ENCODE results near the gene GALNT18. TPM values are rescaled to one million over a fixed set of nuclear protein-coding genes. Genes with fewer than 3 reads are reported as not detected.

The GALNT18 gene
- total RNA-seq, 1 experiment from 2014 or later = 13.5 TPM

DNA sequence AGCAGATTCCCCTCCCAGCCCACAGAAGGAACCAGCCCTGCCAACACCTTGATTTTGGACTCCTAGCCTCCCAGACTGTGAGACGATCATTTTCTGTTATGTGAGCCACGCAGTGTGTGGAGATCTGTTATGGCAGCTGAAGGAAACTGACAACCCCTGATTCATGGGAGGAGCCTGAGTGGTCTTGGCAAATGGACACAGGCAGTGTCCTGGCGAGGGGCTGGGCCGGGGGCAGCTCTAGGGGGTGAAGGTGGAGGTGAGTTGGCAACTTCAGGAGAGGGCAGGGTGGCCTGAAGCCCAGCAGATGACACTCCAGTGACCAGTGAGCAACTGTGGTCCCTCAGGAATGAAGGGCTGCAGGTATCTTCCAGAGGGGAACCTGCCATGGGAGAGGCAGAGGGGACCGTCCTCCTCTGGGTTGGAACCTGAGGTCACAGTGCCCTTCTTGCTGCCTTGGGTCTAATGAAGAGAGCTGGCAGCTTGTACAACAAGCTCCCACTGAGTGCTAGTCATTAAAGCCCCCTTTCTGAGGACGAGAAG is 351.5 kb downstream of the GALNT18 start:
- no peak for DNase-seq (ENCODE audit: low read depth)
- in situ Hi-C loops (cut with HindIII; ENCODE audit: low pct_unique_long_range_greater_than_20kb, low sequenced_read_pairs) = no loop called here

DNA sequence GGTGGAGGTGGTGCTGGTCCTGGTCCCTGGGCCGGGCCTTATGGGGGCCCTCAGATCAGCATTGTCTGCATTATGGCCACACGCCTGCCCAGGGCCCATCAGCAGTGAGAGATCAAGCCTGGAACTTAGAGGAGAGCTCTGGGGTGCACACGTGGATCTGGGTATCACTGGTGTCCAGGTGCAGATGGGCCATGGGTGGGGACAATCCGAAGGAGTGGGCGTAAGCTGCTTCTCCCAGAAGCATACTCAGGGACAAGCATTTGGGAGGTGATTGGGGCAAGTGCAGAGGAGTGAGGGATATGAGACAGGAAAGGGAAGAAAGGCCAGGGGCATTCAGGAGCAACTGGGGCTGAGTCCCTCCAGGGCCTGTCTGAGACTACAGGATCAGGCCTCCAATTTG is 353.1 kb downstream of the GALNT18 start:
- DNase-seq (ENCODE audit: low read depth) = no peak
- in situ Hi-C loops (cut with HindIII; ENCODE audit: low pct_unique_long_range_greater_than_20kb, low sequenced_read_pairs) = no loop called here

DNA sequence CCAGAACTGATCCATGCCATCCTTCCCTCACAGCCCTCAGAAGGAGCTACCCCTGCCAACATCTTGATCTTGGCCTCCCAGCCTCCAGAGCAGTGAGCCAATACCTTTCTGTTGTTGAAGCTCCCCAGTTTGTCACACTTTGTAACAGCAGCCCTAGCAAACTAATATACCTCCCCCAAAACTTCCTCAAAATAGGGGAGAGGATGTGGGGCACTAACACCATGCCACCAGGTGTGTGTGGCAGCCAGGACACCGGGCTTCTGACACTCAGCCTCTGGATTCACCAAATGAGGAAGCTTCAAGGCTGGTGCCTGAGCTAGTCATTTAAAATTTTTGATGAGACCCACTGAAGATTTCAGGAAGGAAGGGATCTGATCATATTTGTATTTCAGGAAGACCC is 353.7 kb downstream of the GALNT18 start:
- in situ Hi-C loops (cut with HindIII; ENCODE audit: low pct_unique_long_range_greater_than_20kb, low sequenced_read_pairs) = no loop called here
- DNase-seq (ENCODE audit: low read depth) = no peak

DNA sequence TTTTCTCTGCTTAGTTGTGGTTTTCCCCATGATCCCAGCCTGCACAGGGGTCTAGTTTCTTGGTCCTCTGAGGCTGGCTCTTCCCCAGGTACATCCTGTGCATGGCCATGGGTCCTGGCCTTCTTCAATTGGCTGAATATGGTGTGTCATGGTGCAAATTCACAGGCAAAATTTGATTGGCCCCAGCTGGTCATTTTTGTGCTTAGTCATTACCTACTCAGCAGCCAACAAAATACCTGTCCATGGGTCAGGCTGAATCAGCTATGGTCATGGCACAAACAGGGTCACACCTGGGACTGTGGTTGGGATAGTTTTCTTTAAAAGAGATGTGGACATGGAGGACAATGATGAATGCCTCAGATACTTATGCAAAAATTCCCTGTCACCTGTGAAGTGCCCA is 354.5 kb downstream of the GALNT18 start:
- in situ Hi-C loops (cut with HindIII; ENCODE audit: low pct_unique_long_range_greater_than_20kb, low sequenced_read_pairs) = no loop called here
- DNase-seq (ENCODE audit: low read depth) = no peak

DNA sequence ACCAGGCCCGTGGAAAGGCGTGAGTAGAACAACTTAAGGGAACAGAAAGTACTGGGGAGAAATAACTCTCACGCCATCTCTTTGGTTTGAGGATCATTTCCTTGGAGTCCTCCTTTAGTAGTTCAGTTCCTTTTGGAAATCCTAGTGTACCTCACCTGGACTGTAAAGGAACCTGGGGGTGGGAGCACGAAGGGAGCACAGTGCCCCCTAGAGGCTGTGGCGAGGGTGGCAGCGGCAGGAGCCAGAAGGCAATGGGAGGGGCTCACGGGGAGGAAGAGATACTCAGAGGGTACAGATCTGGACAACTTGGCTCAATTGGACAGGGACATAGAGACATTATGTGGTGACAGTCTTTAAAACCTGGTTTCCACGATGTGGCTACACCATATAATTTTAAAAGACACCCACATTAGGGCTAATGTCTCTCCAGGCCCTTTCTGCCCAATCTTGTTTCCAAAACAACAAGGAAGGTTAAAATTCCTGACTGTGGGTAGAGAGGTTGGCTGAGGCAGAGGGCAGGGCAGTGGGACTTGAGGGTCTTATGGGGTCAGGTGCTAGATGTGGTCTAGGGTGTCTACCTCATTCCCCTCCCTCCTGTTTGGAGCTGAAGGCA is 355.7 kb downstream of the GALNT18 start:
- no peak for DNase-seq (ENCODE audit: low read depth)
- in situ Hi-C loops (cut with HindIII; ENCODE audit: low pct_unique_long_range_greater_than_20kb, low sequenced_read_pairs) = no loop called here

DNA sequence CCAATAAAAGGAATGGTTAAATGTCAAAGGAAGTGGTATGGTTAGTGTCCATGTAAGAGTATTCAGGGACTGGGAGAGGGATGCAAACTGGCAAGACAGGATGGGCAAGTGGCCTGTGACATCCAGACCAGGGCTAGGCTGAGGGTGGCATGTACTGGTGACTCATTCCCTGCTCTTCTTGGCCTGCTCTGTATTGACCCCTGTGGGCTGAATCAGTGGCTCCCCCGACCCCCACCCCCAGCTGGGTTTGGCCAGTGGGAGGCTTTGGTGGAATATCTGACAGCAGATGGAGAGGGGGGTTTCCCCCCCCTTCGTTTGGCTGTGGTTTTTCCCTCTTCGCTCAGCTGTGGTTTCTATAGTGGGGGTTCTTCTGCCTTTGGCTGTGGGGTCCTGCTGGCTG is 356.5 kb downstream of the GALNT18 start:
- in situ Hi-C loops (cut with HindIII; ENCODE audit: low pct_unique_long_range_greater_than_20kb, low sequenced_read_pairs) = no loop called here
- DNase-seq (ENCODE audit: low read depth) = no peak

DNA sequence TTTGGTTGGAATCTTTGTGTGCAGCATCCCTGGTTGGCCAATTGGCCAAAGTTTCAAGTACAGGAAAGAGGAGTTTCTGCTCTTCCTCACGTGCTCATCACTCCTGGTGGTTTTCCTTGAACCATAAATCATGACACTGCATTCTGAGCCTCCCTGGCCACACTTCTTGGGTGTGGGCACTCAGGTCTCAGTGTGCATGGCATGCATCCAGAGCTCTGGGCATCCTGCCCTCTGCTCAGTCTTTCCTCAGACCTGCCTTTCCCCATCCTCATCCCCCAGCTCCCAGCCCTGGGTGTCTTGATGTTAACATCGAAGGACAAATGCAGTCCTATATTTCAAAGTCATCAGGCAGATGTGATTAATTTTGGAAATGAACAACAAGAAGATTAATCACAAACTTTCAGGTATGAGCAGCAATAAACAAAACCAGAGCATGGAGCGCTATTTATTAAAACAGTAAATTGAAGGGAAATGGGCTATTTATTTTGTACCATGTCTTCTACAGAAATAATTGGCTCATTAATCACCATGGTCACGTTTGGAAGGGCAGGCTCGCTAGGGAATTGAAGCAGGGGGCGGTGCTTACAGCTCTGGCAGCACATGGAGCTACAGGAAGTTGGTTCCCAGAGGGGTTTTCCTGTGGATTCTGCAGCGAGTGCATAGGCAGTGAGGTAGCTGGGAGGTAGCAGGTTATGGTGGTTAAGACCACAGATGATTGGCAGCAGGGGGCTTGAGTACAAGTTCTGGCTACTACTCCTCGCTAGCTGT is 358.4 kb downstream of the GALNT18 start:
- no peak for DNase-seq (ENCODE audit: low read depth)
- in situ Hi-C loops (cut with HindIII; ENCODE audit: low pct_unique_long_range_greater_than_20kb, low sequenced_read_pairs) = no loop called here

DNA sequence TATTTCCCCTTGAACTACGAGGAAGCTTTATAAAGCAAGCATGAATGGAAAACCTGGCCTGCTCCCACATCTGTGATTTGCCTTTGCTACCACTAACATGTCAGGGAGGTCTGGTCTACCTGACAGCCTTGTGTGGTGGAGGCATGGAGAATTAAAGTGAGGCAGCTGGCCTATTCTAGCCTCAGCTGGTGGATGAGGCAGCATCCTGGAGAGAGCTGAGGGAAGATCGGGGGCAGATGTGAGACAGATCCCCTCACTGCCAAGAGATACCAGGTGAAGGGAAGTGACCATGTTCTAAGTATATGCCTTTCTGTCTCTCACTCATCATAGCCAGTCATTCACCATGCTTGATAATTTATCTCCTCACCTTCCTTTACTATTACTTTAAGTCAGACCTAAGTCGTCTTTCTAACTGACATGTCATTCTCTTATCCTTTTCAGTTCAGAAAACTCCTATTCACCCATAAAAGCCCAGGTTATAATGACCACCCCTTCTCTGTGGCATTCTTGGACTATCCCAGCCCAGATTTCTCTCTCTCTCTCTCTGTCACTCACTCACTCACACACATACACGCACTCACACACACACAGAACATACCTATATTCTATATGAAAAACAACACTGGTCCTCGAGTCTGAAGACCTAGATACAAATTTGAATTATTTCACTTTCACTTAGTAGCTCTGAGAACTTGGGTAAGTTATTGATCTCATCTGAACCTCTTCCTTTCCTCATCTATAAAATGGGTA is 359.5 kb downstream of the GALNT18 start:
- DNase-seq (ENCODE audit: low read depth) = no peak
- in situ Hi-C loops (cut with HindIII; ENCODE audit: low pct_unique_long_range_greater_than_20kb, low sequenced_read_pairs) = no loop called here

DNA sequence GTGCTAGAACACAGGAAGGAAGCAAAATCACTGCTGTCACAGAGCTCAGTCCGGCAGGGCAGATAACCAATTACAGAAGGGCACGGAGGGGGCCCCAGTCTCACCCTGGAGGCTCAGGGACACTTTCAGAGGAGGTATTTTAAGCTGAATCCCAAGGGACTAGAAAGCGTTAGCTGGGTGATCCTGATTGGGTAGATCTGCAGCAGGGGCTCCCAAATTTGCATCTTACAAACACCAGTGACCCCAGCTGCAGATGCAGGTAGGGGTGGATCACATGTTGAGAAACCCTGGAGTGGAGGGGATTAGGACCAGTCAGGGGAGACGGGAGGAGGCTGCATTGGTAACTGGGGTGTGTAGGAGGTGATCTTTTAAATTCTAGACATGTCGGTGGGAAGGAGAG is 360.2 kb downstream of the GALNT18 start:
- in situ Hi-C loops (cut with HindIII; ENCODE audit: low pct_unique_long_range_greater_than_20kb, low sequenced_read_pairs) = no loop called here
- no peak for DNase-seq (ENCODE audit: low read depth)

DNA sequence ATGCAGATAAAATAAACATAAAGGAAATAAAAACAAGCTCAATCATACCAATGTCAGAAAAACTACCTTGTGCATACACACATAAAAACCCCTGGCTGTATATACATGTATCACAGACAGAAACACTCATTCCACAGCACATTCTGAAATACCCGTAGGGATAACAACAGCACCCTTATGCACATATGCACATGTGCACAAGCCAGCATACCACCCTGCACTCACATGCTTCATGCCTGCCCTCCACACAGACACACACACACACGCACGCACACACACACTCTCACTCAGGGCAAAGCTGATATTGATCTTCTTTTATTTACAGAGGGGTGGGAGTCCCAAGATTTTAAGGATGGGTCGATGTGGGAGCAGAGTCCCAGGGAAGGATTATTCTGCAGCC is 360.9 kb downstream of the GALNT18 start:
- no peak for DNase-seq (ENCODE audit: low read depth)
- in situ Hi-C loops (cut with HindIII; ENCODE audit: low pct_unique_long_range_greater_than_20kb, low sequenced_read_pairs) = no loop called here

DNA sequence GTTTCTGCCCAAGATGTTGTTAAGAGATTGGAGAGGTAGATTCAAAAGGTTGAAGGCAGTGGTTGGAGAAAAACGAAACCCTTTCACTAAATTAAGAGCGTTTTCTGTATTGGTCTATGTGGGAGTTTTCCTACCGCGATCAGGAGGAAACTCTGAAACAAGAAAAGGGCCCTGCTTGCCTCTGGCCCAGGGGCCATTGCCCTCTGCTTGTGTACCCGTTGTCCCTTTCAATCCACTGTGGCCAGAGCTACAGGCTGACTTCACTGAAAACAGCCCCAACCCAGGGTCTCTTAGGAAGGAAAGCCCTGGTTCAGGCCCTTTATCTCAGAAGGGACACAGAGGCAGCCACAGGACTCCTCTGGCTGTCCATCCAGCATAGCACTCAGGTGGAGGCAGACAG is 367.8 kb downstream of the GALNT18 start:
- in situ Hi-C loops (cut with HindIII; ENCODE audit: low pct_unique_long_range_greater_than_20kb, low sequenced_read_pairs) = no loop called here
- no peak for DNase-seq (ENCODE audit: low read depth)

DNA sequence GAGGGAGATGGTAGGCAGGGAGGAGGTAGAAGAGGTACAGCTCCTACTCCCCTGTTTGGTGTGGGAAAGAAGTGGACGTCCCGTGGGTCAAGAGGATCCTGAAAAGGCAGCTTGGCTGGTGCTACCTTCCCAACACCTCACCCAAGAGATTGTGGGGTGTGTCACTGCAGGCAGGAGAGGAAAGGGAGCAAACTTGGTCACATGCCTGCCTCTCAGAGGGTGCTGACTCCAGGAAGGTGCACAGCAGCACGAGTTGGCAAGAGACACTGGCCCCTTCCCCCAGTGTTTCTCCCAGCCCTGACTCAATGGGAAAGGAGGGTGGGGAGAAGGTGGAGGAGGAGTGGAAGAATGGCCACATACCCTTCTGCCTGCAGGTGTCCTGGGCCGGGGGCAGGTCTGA is 368.3 kb downstream of the GALNT18 start:
- no peak for DNase-seq (ENCODE audit: low read depth)
- in situ Hi-C loops (cut with HindIII; ENCODE audit: low pct_unique_long_range_greater_than_20kb, low sequenced_read_pairs) = no loop called here

DNA sequence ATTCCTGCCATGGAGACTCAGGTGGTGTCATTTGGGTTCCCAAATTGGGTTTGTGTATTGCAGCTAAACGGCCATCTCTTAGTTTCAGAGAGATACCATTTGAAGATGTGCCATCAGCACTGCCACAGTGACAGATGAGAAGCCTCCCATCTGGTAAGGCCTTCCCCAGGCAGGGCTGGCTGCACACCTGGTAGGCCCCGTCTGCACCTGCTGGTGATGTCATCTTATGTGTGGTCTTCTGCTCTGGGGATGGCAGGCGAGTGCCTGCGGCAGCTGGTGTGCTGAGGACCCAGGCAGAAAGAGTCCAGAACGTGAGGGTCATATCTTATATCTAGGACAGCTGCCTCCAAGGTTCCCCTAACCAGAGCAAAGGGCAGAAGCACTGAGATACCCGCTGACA is 369.4 kb downstream of the GALNT18 start:
- no peak for DNase-seq (ENCODE audit: low read depth)
- in situ Hi-C loops (cut with HindIII; ENCODE audit: low pct_unique_long_range_greater_than_20kb, low sequenced_read_pairs) = no loop called here

DNA sequence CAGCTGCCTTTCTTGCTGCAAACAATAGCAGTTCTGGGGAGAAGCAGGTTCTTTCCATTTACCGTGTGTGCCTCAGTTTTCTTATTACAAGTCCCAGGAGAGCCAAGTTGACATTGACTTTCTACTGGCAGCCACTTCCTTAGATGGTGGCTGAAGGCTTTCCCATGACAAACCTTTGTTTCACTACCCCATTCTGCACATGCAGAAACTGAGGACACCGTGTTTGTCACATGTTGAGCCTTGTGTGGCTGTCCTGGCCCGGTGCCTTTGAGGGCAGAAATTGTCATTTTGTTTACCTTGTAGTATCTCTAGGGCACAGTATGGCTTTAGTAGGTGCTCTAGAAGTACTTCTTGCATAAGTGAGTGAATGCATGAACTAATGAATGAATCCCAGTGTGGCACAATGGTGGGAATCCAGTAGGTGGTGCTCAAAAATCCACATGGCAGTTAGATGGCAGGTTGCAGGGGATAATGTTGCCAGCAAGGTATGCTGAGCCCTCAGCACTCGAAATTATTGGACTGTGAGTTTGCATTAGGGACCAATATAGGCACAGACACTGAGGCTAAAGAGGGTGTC is 370.3 kb downstream of the GALNT18 start:
- in situ Hi-C loops (cut with HindIII; ENCODE audit: low pct_unique_long_range_greater_than_20kb, low sequenced_read_pairs) = no loop called here
- no peak for DNase-seq (ENCODE audit: low read depth)

DNA sequence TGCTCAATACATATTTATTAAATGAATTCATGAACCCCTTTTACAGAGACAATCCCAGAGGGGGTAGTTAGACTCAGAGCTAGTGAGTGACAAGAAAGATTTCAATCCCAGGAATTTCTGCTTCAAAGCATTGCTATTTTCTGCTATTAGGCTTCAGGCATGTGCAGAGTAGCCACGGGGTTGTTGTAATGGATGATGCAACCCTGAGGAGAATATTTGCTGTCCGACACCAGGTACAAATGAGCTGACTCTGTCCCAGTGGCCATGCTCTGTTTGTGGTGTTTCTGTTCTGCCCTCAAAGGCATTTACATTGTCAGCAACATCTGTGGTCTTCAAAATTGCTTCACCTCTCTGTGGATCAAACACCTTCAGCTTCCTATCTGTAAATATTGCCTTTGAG is 371.3 kb downstream of the GALNT18 start:
- no peak for DNase-seq (ENCODE audit: low read depth)
- in situ Hi-C loops (cut with HindIII; ENCODE audit: low pct_unique_long_range_greater_than_20kb, low sequenced_read_pairs) = no loop called here

DNA sequence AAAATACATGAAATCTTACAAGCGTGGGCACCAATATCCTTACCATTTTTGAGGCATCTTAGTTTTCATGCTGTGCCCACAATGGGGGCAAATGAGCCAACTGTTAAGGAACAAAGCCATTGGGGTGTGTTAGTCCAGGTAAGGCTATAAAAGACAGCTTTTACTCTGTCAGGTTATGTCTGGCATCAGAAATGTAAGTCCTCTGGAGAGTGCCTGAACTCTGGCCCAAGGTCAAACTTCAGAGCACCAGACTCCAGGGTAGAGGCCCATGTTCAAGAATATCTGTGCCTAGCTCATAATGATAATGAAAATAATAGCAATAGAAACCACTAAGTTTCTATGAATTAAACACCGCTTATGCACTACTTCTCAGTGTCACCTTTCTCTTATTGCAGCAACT is 374.2 kb downstream of the GALNT18 start:
- in situ Hi-C loops (cut with HindIII; ENCODE audit: low pct_unique_long_range_greater_than_20kb, low sequenced_read_pairs) = no loop called here
- DNase-seq (ENCODE audit: low read depth) = no peak

DNA sequence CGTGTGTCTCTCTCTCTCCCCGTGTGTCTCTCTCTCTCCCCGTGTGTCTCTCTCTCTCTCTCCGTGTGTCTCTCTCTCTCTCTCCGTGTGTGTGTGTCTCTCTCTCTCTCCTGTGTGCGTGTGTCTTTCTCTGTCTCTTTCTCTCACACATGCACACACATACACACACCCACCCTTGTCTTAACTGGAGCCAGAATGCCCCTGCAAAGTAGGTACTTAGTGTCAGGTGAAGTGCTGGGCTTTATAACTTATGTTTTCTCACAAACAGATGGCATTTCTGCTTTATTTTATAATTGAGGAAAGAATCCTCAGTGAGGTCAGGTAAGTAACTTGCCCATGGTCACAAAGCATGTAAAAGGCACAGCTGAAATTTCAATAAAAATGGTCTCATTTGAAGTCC is 374.7 kb downstream of the GALNT18 start:
- no peak for DNase-seq (ENCODE audit: low read depth)
- in situ Hi-C loops (cut with HindIII; ENCODE audit: low pct_unique_long_range_greater_than_20kb, low sequenced_read_pairs) = no loop called here

DNA sequence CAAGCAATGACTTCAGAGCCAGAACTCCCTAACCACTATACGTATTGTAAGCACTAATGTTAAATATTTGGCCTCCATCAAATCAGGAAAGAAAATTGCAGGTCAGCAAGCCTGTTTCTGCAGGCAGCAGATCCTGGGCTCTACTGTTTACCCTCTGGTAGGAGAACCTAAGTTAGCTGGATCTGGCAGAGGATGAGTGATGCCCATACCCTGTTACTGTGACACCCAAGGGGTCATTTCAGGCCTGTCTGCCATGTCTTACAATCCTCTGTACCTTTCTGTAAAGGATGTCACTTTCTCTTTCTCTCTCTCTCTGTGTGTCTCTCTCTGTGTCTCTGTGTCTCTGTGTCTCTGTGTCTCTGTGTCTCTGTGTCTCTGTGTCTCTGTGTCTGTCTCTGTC is 375.6 kb downstream of the GALNT18 start:
- no peak for DNase-seq (ENCODE audit: low read depth)
- in situ Hi-C loops (cut with HindIII; ENCODE audit: low pct_unique_long_range_greater_than_20kb, low sequenced_read_pairs) = no loop called here

DNA sequence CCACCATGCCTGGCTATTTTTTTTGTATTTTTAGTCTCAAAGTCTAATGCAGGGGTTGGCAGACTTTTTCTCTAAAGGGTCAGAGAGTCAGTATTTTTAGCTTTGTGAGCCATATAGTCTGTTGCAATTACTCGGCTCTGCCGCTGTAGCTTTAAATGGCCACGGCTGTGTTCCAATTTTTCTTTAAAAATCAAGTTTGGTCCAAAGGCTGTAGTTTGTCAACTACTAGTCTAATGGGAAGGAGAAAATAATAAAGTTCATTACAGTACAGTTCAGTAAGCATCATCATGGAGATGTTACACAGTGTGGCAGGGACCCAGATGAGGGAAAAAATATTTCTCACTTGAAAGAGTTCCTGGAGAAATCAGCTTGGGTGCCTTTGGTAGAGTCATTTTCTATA is 376.4 kb downstream of the GALNT18 start:
- no peak for DNase-seq (ENCODE audit: low read depth)
- in situ Hi-C loops (cut with HindIII; ENCODE audit: low pct_unique_long_range_greater_than_20kb, low sequenced_read_pairs) = no loop called here

Data from Caki2 (cell line).